Skeletal muscle cell (primary cell): ENCODE data around the gene SEMA5A.
"Not testable (repeated sequence)": the region's sequence is repeated elsewhere in the genome, so short reads cannot be mapped to it uniquely, and the experiment has no call there.

ENCODE experiments used
- DNase-seq: peaks from one replicate; pipeline ENCODE4 v3.0.0-alpha.2; 2010; ENCODE audit warnings: low read depth
- H3K4me3 ChIP-seq: 2 replicates; pipeline ENCODE4 v1.5.1; 2011; ENCODE audit warnings: low read depth, mild to moderate bottlenecking, control low read depth, low read length, moderate library complexity

Gene SEMA5A

DNA sequence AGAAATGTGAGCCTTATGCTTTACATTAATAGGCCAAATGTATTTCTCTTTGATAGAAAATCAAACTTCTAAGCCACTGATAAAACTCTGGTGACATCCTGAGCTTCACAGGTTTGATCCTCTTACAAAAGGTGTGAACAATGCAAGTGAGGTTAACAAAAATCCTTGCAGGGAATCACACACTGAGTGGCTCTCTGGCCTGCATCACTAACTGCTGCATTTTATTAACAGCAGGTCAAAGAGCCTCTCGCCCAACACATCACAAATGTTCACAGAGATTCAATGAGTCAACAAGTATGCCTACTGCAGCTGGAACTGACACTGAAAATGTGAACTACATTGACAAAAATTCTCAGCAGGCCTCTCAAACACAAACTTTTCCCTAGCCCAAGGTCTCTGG is 122.3 kb downstream of the SEMA5A start:
- DNase-seq = peak; percentile 51
- no peak overlapping the region for H3K4me3 ChIP-seq

DNA sequence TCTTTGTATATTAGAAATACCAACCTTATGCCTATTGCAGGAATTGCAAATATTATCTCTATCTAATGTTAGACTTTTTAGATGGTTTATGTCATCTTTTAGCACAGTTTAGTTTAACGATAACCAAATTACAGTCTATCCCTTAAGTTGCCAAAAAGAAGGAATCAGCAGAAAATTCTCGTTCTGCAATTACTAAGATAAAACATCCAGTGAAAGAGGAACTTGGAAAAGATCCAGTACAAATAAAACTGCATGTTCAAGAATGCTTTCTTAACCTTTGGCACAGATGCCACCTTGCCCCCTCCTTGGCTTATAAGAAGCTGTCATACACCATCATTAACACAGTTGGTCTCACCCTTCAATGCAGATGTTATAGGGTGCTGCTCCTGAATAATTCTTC is 124.0 kb downstream of the SEMA5A start:
- DNase-seq = no peak
- H3K4me3 ChIP-seq = no peak overlapping the region

DNA sequence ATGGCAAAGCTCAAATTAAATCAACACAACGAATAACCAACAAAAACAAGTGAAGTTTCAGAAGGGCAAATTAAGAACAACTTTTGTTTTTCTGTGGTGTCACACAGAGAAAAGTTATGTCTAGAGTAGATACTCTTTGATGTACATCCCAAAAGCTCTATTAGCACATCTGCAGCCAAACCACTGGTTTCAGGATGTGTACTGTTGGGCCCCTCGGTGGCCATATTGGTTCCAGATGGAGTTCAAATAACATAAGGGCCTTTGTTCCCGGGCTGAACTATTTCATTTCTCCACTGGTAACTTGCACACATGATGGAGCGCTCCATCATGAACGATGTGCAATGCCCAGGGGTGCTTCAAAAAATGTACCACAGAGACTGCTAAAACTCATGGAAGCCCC is 126.1 kb downstream of the SEMA5A start:
- DNase-seq = no peak
- no peak overlapping the region for H3K4me3 ChIP-seq

DNA sequence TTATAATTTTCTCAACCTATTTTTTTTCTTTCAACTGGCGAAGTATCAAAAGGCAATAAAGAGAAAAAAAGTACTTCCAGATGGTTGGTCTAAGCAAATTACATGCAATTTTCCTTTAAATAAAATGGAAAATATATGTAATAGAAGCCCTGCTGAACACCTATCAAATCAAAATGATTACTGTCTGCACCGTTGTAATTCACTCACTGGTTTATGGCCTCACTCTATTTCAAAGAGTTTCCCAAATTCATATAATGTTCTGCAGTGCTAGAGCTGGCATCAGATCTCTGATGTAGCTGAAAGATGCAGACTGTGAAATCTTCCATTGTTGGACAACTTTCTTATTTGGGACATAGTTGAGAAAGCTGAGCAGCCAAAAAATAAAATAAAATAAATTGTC is 130.3 kb downstream of the SEMA5A start:
- DNase-seq = no peak
- no peak overlapping the region for H3K4me3 ChIP-seq

DNA sequence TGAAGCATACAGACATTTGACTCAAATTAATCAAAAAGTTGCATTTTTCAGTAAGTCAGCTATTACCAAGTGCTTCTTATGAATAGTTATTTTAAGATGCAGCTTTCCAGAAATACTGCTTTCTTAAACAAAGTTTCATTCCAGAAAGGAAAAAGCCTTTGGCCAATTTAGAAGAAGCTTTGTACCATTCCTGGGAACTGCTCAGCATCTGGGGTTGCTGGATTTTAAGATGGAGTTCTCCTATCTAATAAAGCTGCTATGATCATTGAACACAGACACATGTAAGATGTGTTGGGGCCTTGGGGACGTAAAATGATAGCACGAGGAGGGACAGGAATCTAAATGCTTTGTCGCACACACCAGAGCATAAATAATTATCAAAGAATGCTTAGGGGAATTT is 130.8 kb downstream of the SEMA5A start:
- DNase-seq = no peak
- no peak overlapping the region for H3K4me3 ChIP-seq

DNA sequence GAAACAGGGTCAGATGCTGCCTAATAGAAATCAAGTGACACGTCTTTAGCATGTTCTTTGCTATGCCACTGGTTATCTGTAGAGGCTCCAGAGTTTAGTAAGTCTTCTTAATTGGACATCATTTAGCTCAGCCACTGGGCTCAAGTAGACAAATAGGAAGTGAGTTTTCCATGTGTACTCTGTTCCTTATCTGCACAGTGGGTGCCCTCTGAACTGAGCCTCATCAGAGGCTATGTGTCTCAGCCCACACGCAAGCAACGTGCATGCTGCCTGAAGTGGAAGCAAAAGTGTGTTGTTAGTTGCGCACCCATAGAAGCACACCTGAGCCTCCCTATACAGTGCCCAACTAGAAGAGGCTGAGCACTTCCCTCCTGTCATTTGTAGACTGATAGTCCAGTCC is 134.7 kb downstream of the SEMA5A start:
- no peak for DNase-seq
- no peak overlapping the region for H3K4me3 ChIP-seq

DNA sequence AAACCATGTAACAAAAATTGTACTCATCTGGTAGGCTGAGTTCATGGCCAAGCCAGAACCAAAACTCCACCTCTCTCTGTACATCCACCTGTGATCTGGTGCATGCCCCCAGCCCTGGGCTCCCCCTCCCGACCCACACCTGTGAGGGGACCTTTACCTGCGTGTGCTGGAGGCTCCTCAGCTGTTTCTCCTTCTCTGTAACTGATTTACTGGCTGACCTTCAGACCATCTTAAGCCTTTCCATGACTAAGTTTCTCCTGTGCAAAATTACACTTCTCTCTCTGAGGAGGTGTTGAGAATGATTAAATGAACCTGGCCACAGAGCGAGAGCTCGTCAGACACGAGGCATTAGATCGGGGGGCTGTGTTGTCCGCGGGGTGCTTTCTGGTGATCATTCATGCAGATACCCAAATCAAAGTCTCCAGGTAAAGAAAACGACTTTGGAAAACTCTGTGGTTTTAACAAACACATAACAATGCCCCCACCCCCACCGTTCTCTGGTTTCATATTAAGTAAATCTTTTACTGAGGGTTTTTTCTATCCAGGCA is 136.4 kb downstream of the SEMA5A start:
- DNase-seq = no peak
- H3K4me3 ChIP-seq = no peak overlapping the region

DNA sequence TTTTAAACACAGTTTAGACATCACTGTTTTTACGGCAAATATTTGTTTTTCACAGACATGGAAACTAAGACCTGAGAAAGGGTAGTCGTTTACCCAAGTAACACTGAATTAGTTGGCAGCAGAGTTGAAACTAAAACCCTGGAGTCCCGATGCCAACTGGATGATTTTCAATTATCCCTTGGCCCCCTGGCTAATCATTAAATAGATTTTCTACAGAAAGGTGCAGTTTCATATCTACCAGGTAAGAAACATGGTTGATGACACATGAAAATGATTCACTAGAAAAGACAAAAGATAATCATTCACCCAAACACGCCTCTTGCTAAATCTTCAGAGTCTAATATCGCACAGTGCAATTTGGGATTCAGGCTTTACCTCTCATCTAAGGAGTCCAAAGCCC is 136.9 kb downstream of the SEMA5A start:
- DNase-seq = no peak
- H3K4me3 ChIP-seq = no peak overlapping the region

DNA sequence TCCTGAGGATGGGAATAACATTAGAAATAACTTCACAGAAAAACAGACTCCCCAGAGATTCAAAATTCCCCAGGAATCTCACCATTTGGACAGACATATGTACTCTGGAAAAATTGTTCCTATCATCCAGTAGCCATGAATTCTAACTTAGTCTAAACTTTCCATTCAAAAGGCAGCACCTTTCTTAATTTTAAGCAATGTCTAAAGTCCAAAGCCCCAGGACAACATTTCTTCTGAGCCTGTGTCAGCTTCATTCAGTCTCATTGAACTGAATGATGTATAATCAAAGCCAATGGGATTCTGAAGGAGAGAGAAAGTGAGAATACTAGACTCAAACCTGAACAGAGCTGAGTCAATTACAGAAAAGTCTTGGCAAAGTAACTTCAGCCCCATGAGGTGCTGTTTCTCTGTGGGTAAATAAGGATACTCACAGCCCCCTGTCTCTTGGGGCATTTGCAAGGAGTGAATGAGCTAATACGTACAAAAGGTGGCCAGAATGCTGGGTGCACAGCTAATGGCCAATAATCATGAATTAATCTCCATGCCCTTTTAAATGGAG is 140.6 kb downstream of the SEMA5A start:
- no peak overlapping the region for H3K4me3 ChIP-seq
- no peak for DNase-seq

DNA sequence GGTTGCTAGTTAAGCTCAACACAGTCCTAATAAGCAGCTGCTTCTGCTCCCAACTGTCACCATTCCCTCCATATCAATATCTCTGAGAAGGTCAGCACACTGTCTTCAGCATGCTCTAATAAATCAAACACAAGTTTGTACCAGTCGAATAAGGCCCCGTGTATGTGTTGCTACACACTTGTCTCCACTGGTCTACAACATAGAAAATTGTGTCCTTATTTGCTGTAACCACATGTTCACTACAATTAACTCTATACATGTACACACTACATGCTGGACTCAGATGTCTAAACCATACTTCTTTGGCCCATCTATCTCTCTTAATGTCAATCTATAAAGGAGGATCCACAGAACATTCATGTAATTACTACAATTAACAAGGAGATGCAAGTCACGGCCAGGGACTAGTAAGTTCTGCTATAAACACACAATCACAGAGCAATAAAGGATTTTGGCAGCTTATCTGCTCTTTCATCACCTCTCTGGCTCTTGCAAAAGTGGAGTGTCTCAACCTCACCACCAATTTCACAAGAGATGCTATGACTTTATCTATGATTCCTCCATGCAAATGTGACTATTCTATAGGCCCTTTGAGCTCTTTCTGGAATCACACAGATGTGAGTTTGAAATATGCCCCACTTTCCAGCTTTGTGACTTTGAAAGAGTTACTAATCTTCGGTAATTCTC is 143.9 kb downstream of the SEMA5A start:
- DNase-seq = peak; percentile 40
- H3K4me3 ChIP-seq = no peak overlapping the region

DNA sequence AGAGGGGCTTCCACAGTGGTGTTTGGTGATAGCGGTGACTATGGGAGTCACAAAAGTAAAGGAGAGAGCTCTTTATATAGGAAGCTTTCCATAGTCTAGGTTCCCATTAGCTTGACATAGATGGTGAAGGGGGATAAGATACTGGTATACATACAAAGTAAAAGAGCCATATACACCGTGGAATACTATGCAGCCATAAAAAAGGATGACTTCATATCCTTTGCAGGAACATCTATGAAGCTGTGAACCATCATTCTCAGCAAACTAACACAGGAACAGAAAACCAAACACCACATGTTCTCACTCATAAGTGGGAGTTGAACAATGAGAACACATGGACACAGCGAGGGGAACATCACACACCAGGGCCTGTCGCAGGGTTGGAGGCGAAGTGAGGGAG is 146.1 kb downstream of the SEMA5A start:
- not testable (repeated sequence) for H3K4me3 ChIP-seq, DNase-seq

DNA sequence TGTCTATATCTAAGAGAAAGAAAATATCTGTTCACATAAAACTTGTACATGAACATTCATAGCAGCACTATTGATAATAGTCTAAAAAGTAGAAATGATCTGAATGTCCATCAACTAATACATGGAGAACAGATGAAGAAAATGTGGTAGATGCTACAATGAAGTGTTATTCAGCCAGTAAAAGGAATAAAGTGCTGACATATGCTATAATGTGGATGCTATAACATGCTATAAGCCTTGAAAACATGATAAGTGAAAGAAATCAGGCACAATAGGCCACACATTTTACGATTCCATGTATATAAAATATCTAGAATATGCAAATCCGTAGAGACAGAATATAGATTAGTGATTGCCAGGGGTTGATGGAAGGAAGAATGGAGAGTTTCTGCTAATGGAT is 146.8 kb downstream of the SEMA5A start:
- no peak overlapping the region for H3K4me3 ChIP-seq
- DNase-seq = no peak

DNA sequence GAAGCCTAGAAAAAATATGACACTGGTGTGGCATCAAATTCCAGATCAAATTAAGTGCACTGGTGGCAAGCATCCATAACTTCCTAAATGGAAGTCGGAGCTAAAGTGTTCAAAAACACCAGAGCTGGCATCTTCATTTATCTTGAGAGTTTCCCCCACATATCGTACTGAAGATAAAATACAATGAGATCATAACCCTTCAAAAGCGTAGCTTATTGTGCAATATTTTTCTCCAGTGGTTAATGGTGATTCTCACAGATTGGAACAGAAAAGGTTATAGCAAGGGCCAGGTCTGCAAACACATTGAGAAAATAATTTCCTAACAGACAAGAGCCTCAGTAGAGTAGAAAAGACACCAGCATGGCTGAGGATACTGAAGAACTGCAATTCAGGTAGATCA is 147.6 kb downstream of the SEMA5A start:
- no peak for DNase-seq

DNA sequence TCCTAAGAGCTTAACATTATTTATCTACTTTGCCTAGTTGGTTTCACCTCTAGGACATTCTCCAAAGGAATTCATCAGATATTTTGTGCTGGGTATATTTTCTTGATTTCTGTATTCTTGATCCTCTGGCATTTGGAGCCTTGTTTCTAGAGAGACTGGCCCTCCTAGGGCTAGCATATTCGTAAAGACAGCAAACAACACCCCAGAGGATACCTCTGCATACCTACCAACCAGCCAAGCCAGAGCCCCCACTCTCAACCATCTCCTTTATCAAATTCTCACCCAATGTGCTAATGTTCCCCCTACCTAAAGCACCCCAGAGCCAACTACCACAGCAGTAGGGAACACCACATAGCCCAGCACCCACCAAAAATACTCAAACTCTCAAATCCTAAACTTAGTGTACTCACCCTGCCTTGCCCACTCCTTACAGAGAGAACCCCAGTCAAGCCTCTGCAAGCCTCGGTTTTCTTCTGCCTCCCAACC is 149.5 kb downstream of the SEMA5A start:
- no peak for DNase-seq
- no peak overlapping the region for H3K4me3 ChIP-seq

More for the DNA sequence above, 147.6 kb downstream of the SEMA5A start:
- no peak overlapping the region for H3K4me3 ChIP-seq

DNA sequence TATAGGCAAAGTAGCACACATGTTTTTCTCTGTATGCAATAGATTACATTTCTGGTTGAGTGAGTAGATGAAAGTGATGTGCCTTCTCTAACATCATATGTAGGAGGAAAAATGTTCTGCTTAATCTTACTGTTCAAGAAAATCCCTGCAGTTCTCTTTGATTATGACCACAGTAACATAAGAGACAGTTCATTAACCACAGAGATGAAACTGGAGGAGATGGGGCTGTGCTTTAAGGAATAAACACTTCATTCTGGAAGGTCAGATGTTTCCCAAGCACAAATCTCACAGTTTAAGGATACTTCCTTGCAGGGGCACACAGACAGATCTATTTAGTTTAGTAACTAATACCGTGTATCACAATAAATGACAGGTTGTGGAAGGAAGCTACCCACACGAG is 150.2 kb downstream of the SEMA5A start:
- no peak for DNase-seq
- no peak overlapping the region for H3K4me3 ChIP-seq

DNA sequence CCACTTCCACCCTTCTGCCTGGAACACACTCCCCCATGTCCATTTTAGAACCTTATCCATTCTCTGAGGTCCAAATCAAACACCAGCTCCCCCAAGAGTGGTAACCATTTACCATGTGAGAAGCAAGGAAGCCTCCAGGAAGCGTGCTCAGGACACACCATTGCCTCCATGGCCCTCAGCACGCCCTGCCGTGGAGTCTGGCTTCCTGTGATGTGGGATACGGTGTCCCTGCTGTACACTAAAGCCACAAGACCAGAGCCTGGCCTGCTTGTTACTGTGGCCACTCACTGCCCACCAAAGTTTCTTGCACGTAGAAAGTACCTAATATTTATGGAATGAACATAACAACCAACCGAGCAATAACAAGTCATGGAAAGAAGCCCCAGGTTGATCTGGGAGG is 151.7 kb downstream of the SEMA5A start:
- no peak overlapping the region for H3K4me3 ChIP-seq

DNA sequence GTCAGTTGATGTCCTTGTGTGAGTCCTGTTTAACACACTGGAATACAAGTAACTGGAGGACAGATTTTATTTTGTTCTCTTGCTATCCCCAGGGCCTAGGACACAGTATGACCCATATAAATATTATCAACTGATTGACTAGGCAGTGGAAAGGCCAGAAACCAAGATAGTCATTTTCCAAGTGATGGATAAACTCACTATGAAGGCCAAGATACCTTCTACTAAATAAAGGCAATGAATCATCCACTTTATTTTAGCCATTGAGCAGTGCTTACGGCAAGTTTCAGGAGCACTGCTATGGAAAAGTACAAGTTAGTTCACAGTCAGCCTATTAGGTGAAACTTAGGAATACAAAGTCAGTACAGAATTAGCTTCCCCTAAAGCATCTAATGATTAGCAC is 153.2 kb downstream of the SEMA5A start:
- no peak overlapping the region for H3K4me3 ChIP-seq
- no peak for DNase-seq

More for the DNA sequence above, 151.7 kb downstream of the SEMA5A start:
- no peak for DNase-seq

DNA sequence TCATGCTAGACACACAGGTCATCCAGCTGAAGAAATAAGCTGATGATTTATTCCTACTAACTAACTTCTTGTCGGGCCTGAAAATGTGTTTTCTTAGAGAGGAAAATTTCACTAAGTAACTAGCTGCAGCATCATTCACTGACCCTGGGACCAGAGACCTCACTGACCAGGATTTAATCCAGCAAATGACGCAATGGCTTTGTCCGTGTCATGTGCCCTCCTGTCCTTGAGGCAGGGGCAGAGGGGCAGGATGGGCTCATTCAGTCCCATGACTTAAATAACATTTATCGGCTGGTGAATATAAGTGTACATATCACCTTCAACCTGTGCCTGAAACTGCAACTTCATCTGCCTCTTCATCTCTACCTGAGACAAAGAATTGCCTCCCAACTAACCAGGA is 154.8 kb downstream of the SEMA5A start:
- DNase-seq = no peak
- H3K4me3 ChIP-seq = no peak overlapping the region

DNA sequence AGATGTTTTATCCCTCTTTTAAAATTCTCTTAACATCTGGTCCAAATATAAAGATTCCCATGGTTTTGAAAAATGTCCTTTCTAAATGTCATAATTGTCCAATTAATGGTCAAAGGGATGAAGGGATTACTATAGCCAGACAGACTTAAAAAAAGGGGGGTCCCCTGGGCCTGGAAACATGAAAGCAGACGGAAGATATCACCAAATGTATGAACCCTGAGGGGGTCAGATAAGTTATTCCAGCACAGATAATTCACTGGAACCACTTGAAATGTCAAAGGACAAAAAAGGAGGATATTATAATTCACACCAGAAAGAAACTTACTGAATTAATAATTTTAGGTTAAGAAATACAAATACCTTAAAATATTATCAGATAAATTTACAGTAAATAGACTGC is 155.8 kb downstream of the SEMA5A start:
- H3K4me3 ChIP-seq = no peak overlapping the region
- DNase-seq = no peak

DNA sequence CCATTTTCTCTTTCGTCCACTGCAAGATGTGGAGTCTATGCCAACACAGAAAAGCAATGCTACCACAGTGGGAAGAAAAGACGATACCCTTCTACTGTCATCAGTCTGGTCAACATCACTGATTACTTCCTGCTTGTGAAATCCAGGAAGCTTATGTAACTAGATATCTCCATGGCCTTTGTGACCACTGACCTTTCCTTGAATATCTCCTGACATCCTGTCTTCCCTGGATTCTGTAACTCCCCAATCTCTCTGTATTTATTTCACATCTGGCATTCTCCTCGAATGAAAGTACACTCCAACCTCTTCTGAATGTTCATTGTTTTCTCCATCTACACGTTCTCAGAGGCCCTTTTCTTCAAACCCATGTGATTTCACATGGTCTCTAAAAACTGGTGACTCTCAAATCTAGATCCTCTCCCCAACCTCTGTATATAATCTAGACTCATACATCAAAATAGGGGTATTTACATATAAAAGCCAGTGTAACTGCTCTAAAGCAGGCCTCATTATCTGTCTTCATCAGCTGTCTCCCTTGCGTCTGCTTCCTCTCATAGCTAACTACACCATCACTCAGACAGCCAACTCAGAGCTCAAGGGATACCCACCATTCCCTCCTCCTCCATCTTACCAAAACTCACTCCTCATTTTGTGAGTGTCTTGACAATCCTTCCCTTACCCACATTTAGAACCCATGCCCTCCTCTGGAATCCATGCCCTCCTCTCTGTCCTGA is 156.8 kb downstream of the SEMA5A start:
- no peak overlapping the region for H3K4me3 ChIP-seq
- no peak for DNase-seq

DNA sequence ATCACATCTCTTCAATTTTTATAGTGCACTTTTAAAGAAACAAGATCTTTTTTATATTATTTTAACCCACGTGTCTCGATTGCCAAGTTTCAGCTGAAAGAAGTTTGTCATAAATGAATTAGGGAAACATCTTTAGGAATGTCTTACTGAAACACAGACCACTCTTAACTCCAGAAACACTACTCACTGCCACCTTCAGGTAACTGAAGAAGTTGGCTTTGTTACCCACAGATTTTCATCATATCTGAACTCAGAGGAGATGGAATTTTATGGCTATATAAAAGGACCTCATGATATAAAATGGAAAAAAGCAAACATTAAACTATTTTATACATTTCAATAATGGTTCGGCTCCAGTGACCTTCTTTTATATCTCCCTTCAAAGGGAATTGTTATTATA is 158.0 kb downstream of the SEMA5A start:
- DNase-seq = no peak
- no peak overlapping the region for H3K4me3 ChIP-seq
